ENCODE data around the gene GRSF1. TPM values are rescaled to one million over a fixed set of nuclear protein-coding genes. Genes with fewer than 3 reads are reported as not detected.

The GRSF1 gene
- total and polyA plus RNA-seq, 2 of the 13 experiments (the other 11 are each of a cell fraction or from before 2014, with no cell fraction given) = 66.5 to 103 TPM

DNA sequence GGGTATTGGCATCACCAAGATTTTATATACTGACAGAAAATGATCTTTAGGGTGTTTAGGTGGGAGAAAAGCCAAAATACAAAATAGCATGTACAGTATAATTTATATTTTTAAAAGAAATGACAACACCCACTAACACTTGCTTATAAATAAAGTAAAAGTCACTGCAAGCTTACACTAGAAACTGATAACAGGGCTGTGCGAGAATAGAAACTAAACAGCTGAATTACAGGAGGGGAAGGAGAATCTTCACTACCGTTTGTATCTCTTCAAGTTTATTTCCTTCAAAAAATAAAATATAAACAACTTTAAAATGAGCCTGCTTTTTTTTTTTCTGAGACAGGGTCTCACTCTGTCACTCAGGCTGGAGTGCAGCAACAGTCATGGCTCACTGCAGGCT, 22.8 kb downstream of the GRSF1 start:
- ChIA-PET CTCF (ENCODE audit: low intra/inter-chr PET ratio, low total read pairs) (no interaction called here), POLR2A (no interaction called here)
- in situ Hi-C loops (cut with HindIII; ENCODE audit: extremely low pct_ligation_motif_present, low pct_unique_long_range_greater_than_20kb) (no loop called here), intact Hi-C loops (cut with micrococcal nuclease; ENCODE audit: unreplicated experiment) (no loop called here)
- Histone ChIP-seq H3K4me2 (ENCODE audit: low read depth, low read length) (no peak overlapping the region), H3K9ac (ENCODE audit: insufficient read depth, low read depth, low read length) (no peak overlapping the region), H3K27ac (ENCODE audit: extremely low read length, insufficient read depth, low read length) (no peak overlapping the region), H3K36me3 (replicated peaks in 1 of 2; ENCODE audit: control insufficient read depth in 1 of 2, insufficient read depth in 2 of 2, low read length in 2 of 2) (peaks cover 0 to 19% of the 10 kb centered on the region in 2 experiments; a peak in 3 of 5 replicates), H3K79me2 (ENCODE audit: insufficient read depth, low read length) (no peaks in the 10 kb centered on the region), H3K4me1 (ENCODE audit: insufficient read depth, low read length) (no peaks in the 10 kb centered on the region), H3K9me3 (ENCODE audit: low read length) (no peaks in the 10 kb centered on the region), H3K4me3 (replicated peaks in 1 of 3; ENCODE audit: insufficient read depth in 1 of 3, low read depth in 2 of 3, low read length in 3 of 3) (no peak overlapping the region), H4K20me1 (ENCODE audit: insufficient read depth, low read length) (no peaks in the 10 kb centered on the region), H2AFZ (ENCODE audit: low read length) (no peak overlapping the region), H3K27me3 (ENCODE audit: control insufficient read depth in 1 of 2, insufficient read depth in 2 of 2, low read length in 2 of 2) (no peaks in the 10 kb centered on the region)
- TF ChIP-seq ZNF292 (CRISPR knock-in tag; IDR thresholded peaks at IDR 0.05; ENCODE audit: borderline replicate concordance, low read depth) (no peak), ZNF232 (CRISPR knock-in tag; IDR thresholded peaks at IDR 0.05; ENCODE audit: borderline replicate concordance) (no peak), SIX4 (CRISPR knock-in tag; IDR thresholded peaks at IDR 0.05) (no peak)
- 51% methylated on average over 2 of the region's 2 CpGs for WGBS (ENCODE audit: low lambda C conversion rate)
- ATAC-seq = no peak
- BruUV-seq (replicated peaks) = no TSS peak
- no peak for DNase-seq (ENCODE audit: low spot score)
- no peak for FAIRE-seq

DNA sequence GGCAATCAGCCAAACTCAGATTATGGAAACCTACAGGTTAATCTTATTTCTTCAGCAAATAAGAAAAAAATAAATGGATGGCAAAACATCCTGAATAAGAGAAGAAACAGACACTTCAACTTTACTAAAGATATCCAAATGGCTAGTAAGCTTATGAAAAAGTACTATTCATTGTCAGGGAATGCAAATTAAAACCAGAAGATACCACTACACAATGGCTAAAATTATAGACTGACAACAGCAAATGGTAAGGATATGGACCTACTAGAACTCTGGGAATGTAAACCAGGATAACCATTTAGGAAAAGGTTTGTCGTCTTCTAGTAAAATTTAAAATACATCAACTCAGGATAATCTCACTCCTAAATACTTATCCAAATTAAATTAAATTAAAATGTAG, 24.3 kb downstream of the GRSF1 start:
- H3K27me3 ChIP-seq (ENCODE audit: control insufficient read depth in 1 of 2, insufficient read depth in 2 of 2, low read length in 2 of 2) = no peaks in the 10 kb centered on the region
- WGBS (ENCODE audit: low lambda C conversion rate) = 100% methylated on average over 1 of the region's 1 CpG
- ATAC-seq (no peak), DNase-seq (ENCODE audit: low spot score) (no peak), FAIRE-seq (no peak)
- no peaks in the 10 kb centered on the region for H3K79me2 ChIP-seq (ENCODE audit: insufficient read depth, low read length)
- no peak overlapping the region for H2AFZ ChIP-seq (ENCODE audit: low read length)
- no peaks in the 10 kb centered on the region for H3K9me3 ChIP-seq (ENCODE audit: low read length)
- no peak overlapping the region for H3K9ac ChIP-seq (ENCODE audit: insufficient read depth, low read depth, low read length)
- no peak overlapping the region for H3K27ac ChIP-seq (ENCODE audit: extremely low read length, insufficient read depth, low read length)
- ChIA-PET CTCF (ENCODE audit: low intra/inter-chr PET ratio, low total read pairs) (no interaction called here), POLR2A (no interaction called here)
- no peak overlapping the region for H3K4me3 ChIP-seq (replicated peaks in 1 of 3; ENCODE audit: insufficient read depth in 1 of 3, low read depth in 2 of 3, low read length in 3 of 3)
- H3K4me1 ChIP-seq (ENCODE audit: insufficient read depth, low read length) = no peaks in the 10 kb centered on the region
- BruUV-seq (replicated peaks) = no TSS peak
- no peaks in the 10 kb centered on the region for H4K20me1 ChIP-seq (ENCODE audit: insufficient read depth, low read length)
- no peak overlapping the region for H3K4me2 ChIP-seq (ENCODE audit: low read depth, low read length)
- H3K36me3 ChIP-seq (replicated peaks in 1 of 2; ENCODE audit: control insufficient read depth in 1 of 2, insufficient read depth in 2 of 2, low read length in 2 of 2) = peaks cover 0 to 12% of the 10 kb centered on the region in 2 experiments; a peak in 1 of 5 replicates
- in situ Hi-C loops (cut with HindIII; ENCODE audit: extremely low pct_ligation_motif_present, low pct_unique_long_range_greater_than_20kb) (no loop called here), intact Hi-C loops (cut with micrococcal nuclease; ENCODE audit: unreplicated experiment) (no loop called here)
- TF ChIP-seq ZNF614 (CRISPR knock-in tag; IDR thresholded peaks at IDR 0.05; ENCODE audit: borderline replicate concordance) (no peak), ZNF431 (CRISPR knock-in tag; IDR thresholded peaks at IDR 0.05; ENCODE audit: borderline replicate concordance, low read depth) (no peak), MED1 (CRISPR knock-in tag; IDR thresholded peaks at IDR 0.05) (no peak), ZNF83 (CRISPR knock-in tag; IDR thresholded peaks at IDR 0.05; ENCODE audit: borderline replicate concordance) (no peak)
- TF ChIP-seq, protein P1, sequence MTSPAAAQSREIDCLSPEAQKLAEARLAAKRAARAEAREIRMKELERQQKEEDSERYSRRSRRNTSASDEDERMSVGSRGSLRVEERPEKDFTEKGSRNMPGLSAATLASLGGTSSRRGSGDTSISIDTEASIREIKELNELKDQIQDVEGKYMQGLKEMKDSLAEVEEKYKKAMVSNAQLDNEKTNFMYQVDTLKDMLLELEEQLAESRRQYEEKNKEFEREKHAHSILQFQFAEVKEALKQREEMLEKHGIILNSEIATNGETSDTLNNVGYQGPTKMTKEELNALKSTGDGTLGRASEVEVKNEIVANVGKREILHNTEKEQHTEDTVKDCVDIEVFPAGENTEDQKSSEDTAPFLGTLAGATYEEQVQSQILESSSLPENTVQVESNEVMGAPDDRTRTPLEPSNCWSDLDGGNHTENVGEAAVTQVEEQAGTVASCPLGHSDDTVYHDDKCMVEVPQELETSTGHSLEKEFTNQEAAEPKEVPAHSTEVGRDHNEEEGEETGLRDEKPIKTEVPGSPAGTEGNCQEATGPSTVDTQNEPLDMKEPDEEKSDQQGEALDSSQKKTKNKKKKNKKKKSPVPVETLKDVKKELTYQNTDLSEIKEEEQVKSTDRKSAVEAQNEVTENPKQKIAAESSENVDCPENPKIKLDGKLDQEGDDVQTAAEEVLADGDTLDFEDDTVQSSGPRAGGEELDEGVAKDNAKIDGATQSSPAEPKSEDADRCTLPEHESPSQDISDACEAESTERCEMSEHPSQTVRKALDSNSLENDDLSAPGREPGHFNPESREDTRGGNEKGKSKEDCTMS (CRISPR knock-in tag; conservative IDR thresholded peaks at IDR 0.05) = no peak
- TF ChIP-seq, protein P2, sequence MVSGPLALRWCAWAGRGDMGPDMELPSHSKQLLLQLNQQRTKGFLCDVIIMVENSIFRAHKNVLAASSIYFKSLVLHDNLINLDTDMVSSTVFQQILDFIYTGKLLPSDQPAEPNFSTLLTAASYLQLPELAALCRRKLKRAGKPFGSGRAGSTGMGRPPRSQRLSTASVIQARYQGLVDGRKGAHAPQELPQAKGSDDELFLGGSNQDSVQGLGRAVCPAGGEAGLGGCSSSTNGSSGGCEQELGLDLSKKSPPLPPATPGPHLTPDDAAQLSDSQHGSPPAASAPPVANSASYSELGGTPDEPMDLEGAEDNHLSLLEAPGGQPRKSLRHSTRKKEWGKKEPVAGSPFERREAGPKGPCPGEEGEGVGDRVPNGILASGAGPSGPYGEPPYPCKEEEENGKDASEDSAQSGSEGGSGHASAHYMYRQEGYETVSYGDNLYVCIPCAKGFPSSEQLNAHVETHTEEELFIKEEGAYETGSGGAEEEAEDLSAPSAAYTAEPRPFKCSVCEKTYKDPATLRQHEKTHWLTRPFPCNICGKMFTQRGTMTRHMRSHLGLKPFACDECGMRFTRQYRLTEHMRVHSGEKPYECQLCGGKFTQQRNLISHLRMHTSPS (CRISPR knock-in tag; IDR thresholded peaks at IDR 0.05; ENCODE audit: low read depth) = no peak
- TF ChIP-seq, protein P3, sequence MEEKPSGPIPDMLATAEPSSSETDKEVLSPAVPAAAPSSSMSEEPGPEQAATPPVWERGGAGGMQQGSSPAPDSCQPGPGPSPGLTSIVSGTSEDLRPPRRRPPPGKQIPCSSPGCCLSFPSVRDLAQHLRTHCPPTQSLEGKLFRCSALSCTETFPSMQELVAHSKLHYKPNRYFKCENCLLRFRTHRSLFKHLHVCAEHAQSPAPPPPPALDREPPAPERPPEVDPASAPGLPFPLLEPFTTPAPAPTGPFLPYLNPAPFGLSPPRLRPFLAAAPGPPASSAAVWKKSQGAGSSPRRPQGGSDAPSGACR (CRISPR knock-in tag; IDR thresholded peaks at IDR 0.05) = no peak
- TF ChIP-seq, protein P4, sequence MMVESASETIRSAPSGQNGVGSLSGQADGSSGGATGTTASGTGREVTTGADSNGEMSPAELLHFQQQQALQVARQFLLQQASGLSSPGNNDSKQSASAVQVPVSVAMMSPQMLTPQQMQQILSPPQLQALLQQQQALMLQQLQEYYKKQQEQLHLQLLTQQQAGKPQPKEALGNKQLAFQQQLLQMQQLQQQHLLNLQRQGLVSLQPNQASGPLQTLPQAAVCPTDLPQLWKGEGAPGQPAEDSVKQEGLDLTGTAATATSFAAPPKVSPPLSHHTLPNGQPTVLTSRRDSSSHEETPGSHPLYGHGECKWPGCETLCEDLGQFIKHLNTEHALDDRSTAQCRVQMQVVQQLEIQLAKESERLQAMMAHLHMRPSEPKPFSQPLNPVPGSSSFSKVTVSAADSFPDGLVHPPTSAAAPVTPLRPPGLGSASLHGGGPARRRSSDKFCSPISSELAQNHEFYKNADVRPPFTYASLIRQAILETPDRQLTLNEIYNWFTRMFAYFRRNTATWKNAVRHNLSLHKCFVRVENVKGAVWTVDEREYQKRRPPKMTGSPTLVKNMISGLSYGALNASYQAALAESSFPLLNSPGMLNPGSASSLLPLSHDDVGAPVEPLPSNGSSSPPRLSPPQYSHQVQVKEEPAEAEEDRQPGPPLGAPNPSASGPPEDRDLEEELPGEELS (CRISPR knock-in tag; IDR thresholded peaks at IDR 0.05) = no peak
